Measurements from ENCODE around the gene PRKCE. TPM values are rescaled to one million over a fixed set of nuclear protein-coding genes. Genes with fewer than 3 reads are reported as not detected.

The PRKCE gene
- total and polyA plus RNA-seq, 2 of the 8 experiments (the other 6 are each of a cell fraction or from before 2014, with no cell fraction given), result 0.54 to 2.1 TPM

- TF ChIP-seq, protein P1, sequence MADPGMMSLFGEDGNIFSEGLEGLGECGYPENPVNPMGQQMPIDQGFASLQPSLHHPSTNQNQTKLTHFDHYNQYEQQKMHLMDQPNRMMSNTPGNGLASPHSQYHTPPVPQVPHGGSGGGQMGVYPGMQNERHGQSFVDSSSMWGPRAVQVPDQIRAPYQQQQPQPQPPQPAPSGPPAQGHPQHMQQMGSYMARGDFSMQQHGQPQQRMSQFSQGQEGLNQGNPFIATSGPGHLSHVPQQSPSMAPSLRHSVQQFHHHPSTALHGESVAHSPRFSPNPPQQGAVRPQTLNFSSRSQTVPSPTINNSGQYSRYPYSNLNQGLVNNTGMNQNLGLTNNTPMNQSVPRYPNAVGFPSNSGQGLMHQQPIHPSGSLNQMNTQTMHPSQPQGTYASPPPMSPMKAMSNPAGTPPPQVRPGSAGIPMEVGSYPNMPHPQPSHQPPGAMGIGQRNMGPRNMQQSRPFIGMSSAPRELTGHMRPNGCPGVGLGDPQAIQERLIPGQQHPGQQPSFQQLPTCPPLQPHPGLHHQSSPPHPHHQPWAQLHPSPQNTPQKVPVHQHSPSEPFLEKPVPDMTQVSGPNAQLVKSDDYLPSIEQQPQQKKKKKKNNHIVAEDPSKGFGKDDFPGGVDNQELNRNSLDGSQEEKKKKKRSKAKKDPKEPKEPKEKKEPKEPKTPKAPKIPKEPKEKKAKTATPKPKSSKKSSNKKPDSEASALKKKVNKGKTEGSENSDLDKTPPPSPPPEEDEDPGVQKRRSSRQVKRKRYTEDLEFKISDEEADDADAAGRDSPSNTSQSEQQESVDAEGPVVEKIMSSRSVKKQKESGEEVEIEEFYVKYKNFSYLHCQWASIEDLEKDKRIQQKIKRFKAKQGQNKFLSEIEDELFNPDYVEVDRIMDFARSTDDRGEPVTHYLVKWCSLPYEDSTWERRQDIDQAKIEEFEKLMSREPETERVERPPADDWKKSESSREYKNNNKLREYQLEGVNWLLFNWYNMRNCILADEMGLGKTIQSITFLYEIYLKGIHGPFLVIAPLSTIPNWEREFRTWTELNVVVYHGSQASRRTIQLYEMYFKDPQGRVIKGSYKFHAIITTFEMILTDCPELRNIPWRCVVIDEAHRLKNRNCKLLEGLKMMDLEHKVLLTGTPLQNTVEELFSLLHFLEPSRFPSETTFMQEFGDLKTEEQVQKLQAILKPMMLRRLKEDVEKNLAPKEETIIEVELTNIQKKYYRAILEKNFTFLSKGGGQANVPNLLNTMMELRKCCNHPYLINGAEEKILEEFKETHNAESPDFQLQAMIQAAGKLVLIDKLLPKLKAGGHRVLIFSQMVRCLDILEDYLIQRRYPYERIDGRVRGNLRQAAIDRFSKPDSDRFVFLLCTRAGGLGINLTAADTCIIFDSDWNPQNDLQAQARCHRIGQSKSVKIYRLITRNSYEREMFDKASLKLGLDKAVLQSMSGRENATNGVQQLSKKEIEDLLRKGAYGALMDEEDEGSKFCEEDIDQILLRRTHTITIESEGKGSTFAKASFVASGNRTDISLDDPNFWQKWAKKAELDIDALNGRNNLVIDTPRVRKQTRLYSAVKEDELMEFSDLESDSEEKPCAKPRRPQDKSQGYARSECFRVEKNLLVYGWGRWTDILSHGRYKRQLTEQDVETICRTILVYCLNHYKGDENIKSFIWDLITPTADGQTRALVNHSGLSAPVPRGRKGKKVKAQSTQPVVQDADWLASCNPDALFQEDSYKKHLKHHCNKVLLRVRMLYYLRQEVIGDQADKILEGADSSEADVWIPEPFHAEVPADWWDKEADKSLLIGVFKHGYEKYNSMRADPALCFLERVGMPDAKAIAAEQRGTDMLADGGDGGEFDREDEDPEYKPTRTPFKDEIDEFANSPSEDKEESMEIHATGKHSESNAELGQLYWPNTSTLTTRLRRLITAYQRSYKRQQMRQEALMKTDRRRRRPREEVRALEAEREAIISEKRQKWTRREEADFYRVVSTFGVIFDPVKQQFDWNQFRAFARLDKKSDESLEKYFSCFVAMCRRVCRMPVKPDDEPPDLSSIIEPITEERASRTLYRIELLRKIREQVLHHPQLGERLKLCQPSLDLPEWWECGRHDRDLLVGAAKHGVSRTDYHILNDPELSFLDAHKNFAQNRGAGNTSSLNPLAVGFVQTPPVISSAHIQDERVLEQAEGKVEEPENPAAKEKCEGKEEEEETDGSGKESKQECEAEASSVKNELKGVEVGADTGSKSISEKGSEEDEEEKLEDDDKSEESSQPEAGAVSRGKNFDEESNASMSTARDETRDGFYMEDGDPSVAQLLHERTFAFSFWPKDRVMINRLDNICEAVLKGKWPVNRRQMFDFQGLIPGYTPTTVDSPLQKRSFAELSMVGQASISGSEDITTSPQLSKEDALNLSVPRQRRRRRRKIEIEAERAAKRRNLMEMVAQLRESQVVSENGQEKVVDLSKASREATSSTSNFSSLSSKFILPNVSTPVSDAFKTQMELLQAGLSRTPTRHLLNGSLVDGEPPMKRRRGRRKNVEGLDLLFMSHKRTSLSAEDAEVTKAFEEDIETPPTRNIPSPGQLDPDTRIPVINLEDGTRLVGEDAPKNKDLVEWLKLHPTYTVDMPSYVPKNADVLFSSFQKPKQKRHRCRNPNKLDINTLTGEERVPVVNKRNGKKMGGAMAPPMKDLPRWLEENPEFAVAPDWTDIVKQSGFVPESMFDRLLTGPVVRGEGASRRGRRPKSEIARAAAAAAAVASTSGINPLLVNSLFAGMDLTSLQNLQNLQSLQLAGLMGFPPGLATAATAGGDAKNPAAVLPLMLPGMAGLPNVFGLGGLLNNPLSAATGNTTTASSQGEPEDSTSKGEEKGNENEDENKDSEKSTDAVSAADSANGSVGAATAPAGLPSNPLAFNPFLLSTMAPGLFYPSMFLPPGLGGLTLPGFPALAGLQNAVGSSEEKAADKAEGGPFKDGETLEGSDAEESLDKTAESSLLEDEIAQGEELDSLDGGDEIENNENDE (IDR thresholded peaks at IDR 0.05; ENCODE audit: insufficient replicate concordance, low read length), result no peak
- TF ChIP-seq NRF1 (IDR thresholded peaks at IDR 0.05; ENCODE audit: low read depth, low read length) (no peak), SIRT6 (IDR thresholded peaks at IDR 0.05; ENCODE audit: low read length) (no peak), CTCF (IDR thresholded peaks at IDR 0.05; ENCODE audit: control extremely low read depth in 1 of 3, insufficient read depth in 1 of 3, low read depth in 1 of 3, low read length in 3 of 3) (no peak), MAFK (IDR thresholded peaks at IDR 0.05; ENCODE audit: low read depth, low read length) (no peak), SP1 (IDR thresholded peaks at IDR 0.05; ENCODE audit: low read depth, low read length) (no peak)
These were observed 391.2 kb downstream of the PRKCE start (continued) for GRCh38 chr2:46042711-46043110.
